HG03108 (cell line): Measurements from ENCODE around the gene TPI1.

Source experiments
- ATAC-seq: cut with Tn5 transposase; IDR thresholded peaks from one replicate; pipeline ENCODE4 v1.9.1; 2021; ENCODE audit warnings: moderate library complexity; ENCODE audit not compliant: unreplicated experiment

The TPI1 gene

DNA sequence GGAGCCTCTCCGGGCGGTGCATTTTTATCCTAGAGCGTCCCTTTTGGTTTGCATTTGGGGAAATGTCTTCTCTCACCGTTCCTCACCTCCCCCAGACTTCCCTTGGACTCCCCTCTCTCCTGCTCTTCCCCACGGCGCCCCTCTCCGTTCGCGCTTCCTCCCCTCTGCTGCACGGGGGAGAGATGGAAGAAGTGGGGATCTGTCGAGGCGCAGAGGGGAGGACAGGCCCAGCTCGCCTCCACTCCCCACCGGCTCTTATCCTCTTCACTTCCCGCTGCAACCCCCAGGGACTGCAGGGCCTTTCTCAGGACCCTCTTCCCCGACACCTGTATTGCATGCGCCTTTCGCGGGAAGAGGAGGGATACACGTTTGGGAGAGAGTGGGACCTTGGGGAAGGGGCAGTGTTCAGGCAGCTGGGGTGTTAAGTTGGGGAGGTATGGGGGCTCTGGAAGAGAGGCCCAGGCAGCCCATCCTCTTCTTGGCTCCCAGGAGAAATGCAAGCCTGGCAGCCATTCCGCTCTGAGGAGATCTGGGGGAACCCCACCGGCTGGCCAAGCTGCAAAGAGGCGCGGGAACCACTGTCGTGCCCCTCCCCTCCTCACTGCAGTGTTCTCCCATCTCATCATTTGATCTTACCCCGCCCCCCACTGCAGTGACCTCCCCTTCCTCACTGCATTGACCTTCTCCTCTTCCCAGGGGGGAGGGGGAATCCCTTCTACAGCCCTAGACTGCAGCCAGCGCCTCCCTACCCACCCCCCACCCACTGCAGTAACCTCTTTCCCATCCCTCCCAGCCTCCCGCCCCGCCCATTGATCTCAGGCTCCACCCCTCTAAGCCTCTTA is 47.8 kb downstream of the TPI1 start:
- ATAC-seq = no peak

- ATAC-seq = no peak
These were observed 48.5 kb downstream of the TPI1 start for GRCh38 chr12:6915789-6916285.

- ATAC-seq = no peak
These were observed 49.3 kb downstream of the TPI1 start for GRCh38 chr12:6916426-6917200.

- no peak for ATAC-seq
These were observed 50.3 kb downstream of the TPI1 start for GRCh38 chr12:6917491-6918231.

- ATAC-seq = no peak
These were observed 52.3 kb downstream of the TPI1 start for GRCh38 chr12:6919588-6919987.
